Transverse colon (tissue), 4 donors: ENCODE data around the gene MAN1B1. TPM values are rescaled to one million over a fixed set of nuclear protein-coding genes. Genes with fewer than 3 reads are reported as not detected.

Experiments used
- DNase-seq: peaks from one replicate; pipeline ENCODE4 v3.0.0-alpha.2; 2019
- H3K27ac ChIP-seq, 4 donors: fragments of 200-600 bp; sonication (generic); 2 replicates each; pipeline ENCODE4 v1.5.1; 2016 to 2018; ENCODE audit warnings: inconsistent platforms in 4 of 4
- H3K27me3 ChIP-seq: fragments of 200-600 bp; sonication (generic); 2 replicates; pipeline ENCODE4 v1.5.1; 2017; ENCODE audit warnings: inconsistent platforms
- H3K36me3 ChIP-seq, 4 donors: fragments of 200-600 bp; sonication (generic); 2 replicates each; pipeline ENCODE4 v1.5.1; 2017 to 2019; ENCODE audit warnings: inconsistent platforms in 4 of 4
- H3K4me1 ChIP-seq, 4 donors: fragments of 200-600 bp; sonication (generic); 2 replicates each; pipeline ENCODE4 v1.5.1; 2017 to 2020; ENCODE audit warnings: inconsistent platforms in 4 of 4
- H3K4me3 ChIP-seq, 4 donors: fragments of 200-600 bp; sonication (generic); 1 replicate in 1 of 4; 2 replicates in 3 of 4; pipeline versions ENCODE4 v1.5.1 to v1.6.1; 2017 to 2019; ENCODE audit warnings: inconsistent platforms in 4 of 4
- H3K9me3 ChIP-seq, 2 donors: fragments of 200-600 bp; sonication (generic); 2 replicates each; pipeline ENCODE4 v1.5.1; 2017 to 2019; ENCODE audit warnings: inconsistent platforms in 2 of 2
- CTCF ChIP-seq, 5 experiments: fragments of 200-600 bp in 3 of 5; fragments of 450-650 bp in 2 of 5; sonication (generic) in 3 of 5; IDR thresholded peaks; 1 replicate in 2 of 5; 2 replicates in 3 of 5; pipeline ENCODE4 v1.5.1; 2016 to 2017; ENCODE audit warnings: antibody characterized with exemption in 5 of 5, inconsistent platforms in 3 of 5, mild to moderate bottlenecking in 2 of 5, moderate library complexity in 1 of 5
- EP300 ChIP-seq: sonication (generic); formaldehyde crosslinking; IDR thresholded peaks from one replicate; pipeline ENCODE4 v1.6.1; 2017; ENCODE audit warnings: antibody characterized with exemption, low read depth
- POLR2A ChIP-seq: fragments of 450-650 bp; IDR thresholded peaks from one replicate; pipeline ENCODE4 v1.6.1; 2016; ENCODE audit warnings: antibody characterized with exemption, mild to moderate bottlenecking, moderate library complexity
- POLR2AphosphoS5 ChIP-seq, 3 donors: sonication (generic); formaldehyde crosslinking; IDR thresholded peaks; one replicate each; pipeline ENCODE4 v1.6.1; 2016; ENCODE audit warnings: antibody characterized with exemption in 3 of 3
- WGBS, 2 donors: methylation state at CpG; one replicate each; pipeline ENCODE4 v1.1.5; 2018; ENCODE audit warnings: low coverage in 1 of 2; 5-methylcytosine and 5-hydroxymethylcytosine counted together
- in situ Hi-C, 4 donors: fragments of 200-750 bp; cut with MboI; loops; one replicate each; pipeline versions ENCODE4 v1.15.0 to v1.15.1; 2017; ENCODE audit warnings: low sequenced_read_pairs in 3 of 4, low pct_ligation_motif_present in 1 of 4, low pct_unique_long_range_greater_than_20kb in 1 of 4
- intact Hi-C: fragments of 100-400 bp; cut with DNase I; formaldehyde crosslinking; loops from one replicate; pipeline ENCODE4 v1.15.1; 2023; ENCODE audit warnings: low total_unique reads
- small RNA-seq, 4 donors: library from RNA; depleted of rRNA; stranded (forward); fragments of <200 nt; gene quantifications; one replicate each; pipeline ENCODE3, GENCODE V24; 2016
- total RNA-seq, 4 donors: library from RNA; depleted of rRNA; stranded (reverse); fragments of >200 nt; gene quantifications; one replicate each; pipeline ENCODE4 v1.1.0, GENCODE V29; 2016

The MAN1B1 gene
- total RNA-seq, 4 donors from 2014 or later: 56.5 to 106 (median 70.0) TPM

GRCh38 chr9:137156567-137157375 is 70.0 kb downstream of the MAN1B1 start:
- peaks cover 68% of the 10 kb centered on the region for H3K27me3 ChIP-seq
- H3K36me3 ChIP-seq: no peaks in the 10 kb centered on the region
- H3K4me3 ChIP-seq: no peak overlapping the region
- H3K4me1 ChIP-seq: peaks cover 0 to 12% (median 8%) of the 10 kb centered on the region in 4 donors
- no peak overlapping the region for H3K27ac ChIP-seq
- TF ChIP-seq POLR2A: no peak
- no peak for TF ChIP-seq CTCF (IDR thresholded peaks at IDR 0.05)
- no peak for TF ChIP-seq EP300
- intact Hi-C loops (no loop called here), in situ Hi-C loops (no loop called here)
- no peaks in the 10 kb centered on the region for H3K9me3 ChIP-seq
- 20% methylated on average over 55 of the region's 65 CpGs; no CpG with 5 or more reads in 1 of the 2 donors for WGBS, 2 donors
- DNase-seq: peak; percentile 32

- TF ChIP-seq EP300 (no peak), POLR2A (no peak), CTCF (IDR thresholded peaks at IDR 0.05) (no peak), POLR2AphosphoS5 (IDR thresholded peaks at IDR 0.05) (no peak)
- Histone ChIP-seq H3K4me3 (no peak overlapping the region), H3K9me3 (no peaks in the 10 kb centered on the region), H3K27me3 (peaks cover 78% of the 10 kb centered on the region), H3K27ac (no peak overlapping the region), H3K36me3 (no peaks in the 10 kb centered on the region), H3K4me1 (peaks cover 4 to 22% (median 19%) of the 10 kb centered on the region in 4 donors)
- WGBS, 2 donors: 18 to 46% methylated on average over 2 to 19 of the region's 19 CpGs
- no peak for DNase-seq
- intact Hi-C loops: no loop called here
- in situ Hi-C loops: no loop called here
These were observed 71.0 kb downstream of the MAN1B1 start for GRCh38 chr9:137157618-137158415.

- Histone ChIP-seq H3K4me3 (no peak overlapping the region), H3K27me3 (peaks cover 86% of the 10 kb centered on the region), H3K27ac (no peak overlapping the region), H3K9me3 (no peaks in the 10 kb centered on the region), H3K4me1 (peaks cover 9 to 29% (median 27%) of the 10 kb centered on the region in 4 donors), H3K36me3 (no peaks in the 10 kb centered on the region)
- no peak for TF ChIP-seq POLR2A
- intact Hi-C loops: no loop called here
- in situ Hi-C loops: no loop called here
- DNase-seq: peak; percentile 41
- 20% methylated on average over 4 of the region's 4 CpGs; no CpG with 5 or more reads in 1 of the 2 donors for WGBS, 2 donors
These were observed 71.8 kb downstream of the MAN1B1 start for GRCh38 chr9:137158625-137159024.

Small RNA genes within 50 kb of the gene (small RNA-seq; reads per million reads assigned to genes)
- gene RF00153: 0 to 0.36 (median 0) reads per million in 4 donors

Other genes starting within 250 kb of the MAN1B1 start
- gene AJM1, start 244.5 kb upstream of the MAN1B1 start, total RNA-seq: 10 to 100 TPM in 3 of 4 donors, 1 to 10 TPM in 1; 9.8 to 26.5 (median 17.0) TPM
- gene PHPT1, start 237.6 kb upstream of the MAN1B1 start, total RNA-seq: 100 to 1,000 TPM in 2 of 4 donors, 10 to 100 TPM in 2; 69.7 to 134 (median 107) TPM
- 10 to 100 TPM; 11.4 to 52.5 (median 23.2) TPM for gene MAMDC4, start 234.6 kb upstream of the MAN1B1 start, total RNA-seq
- 100 to 1,000 TPM; 353 to 618 (median 555) TPM for gene EDF1, start 220.7 kb upstream of the MAN1B1 start, total RNA-seq
- gene TRAF2, start 200.5 kb upstream of the MAN1B1 start, total RNA-seq: 10 to 100 TPM; 12.5 to 60.6 (median 13.8) TPM
- gene FBXW5, start 142.2 kb upstream of the MAN1B1 start, total RNA-seq: 100 to 1,000 TPM; 294 to 820 (median 446) TPM
- gene C8G, start 141.7 kb upstream of the MAN1B1 start, total RNA-seq: 1 to 10 TPM in 3 of 4 donors, not detected in 1; 4.3 to 7.9 (median 6.4) TPM
- gene LCN12, start 134.7 kb upstream of the MAN1B1 start, total RNA-seq: 10 to 100 TPM in 1 of 4 donors, 1 to 10 TPM in 3; 1.2 to 52.7 (median 5.5) TPM
- gene PTGDS, start 109.5 kb upstream of the MAN1B1 start, total RNA-seq: 10 to 100 TPM in 3 of 4 donors, 1 to 10 TPM in 1; 6.8 to 59.1 (median 17.8) TPM
- under 1 TPM in 2 of 4 donors, not detected in 2; 0.27 to 0.75 TPM for gene LCNL1, start 104.0 kb upstream of the MAN1B1 start, total RNA-seq
- 10 to 100 TPM; 49.3 to 85.2 (median 66.0) TPM for gene PAXX, start 94.6 kb upstream of the MAN1B1 start, total RNA-seq
- gene CLIC3, start 90.4 kb upstream of the MAN1B1 start, total RNA-seq: 1 to 10 TPM in 2 of 4 donors, not detected in 2; 2.5 to 3.8 TPM
- 100 to 1,000 TPM in 2 of 4 donors, 10 to 100 TPM in 2; 51.1 to 204 (median 96.5) TPM for gene ABCA2, start 58.7 kb upstream of the MAN1B1 start, total RNA-seq
- not detected for gene FUT7, start 54.9 kb upstream of the MAN1B1 start, total RNA-seq
- gene NPDC1, start 40.8 kb upstream of the MAN1B1 start, total RNA-seq: 100 to 1,000 TPM in 2 of 4 donors, 10 to 100 TPM in 2; 58.0 to 972 (median 274) TPM
- gene ENTPD2, start 32.9 kb upstream of the MAN1B1 start, total RNA-seq: 10 to 100 TPM in 3 of 4 donors, 1 to 10 TPM in 1; 3.6 to 17.1 (median 14.1) TPM
- 10 to 100 TPM in 1 of 4 donors, 1 to 10 TPM in 2, under 1 TPM in 1; 0.37 to 37.2 (median 3.3) TPM for gene SAPCD2, start 16.4 kb upstream of the MAN1B1 start, total RNA-seq
- 10 to 100 TPM in 2 of 4 donors, 1 to 10 TPM in 2; 6.4 to 28.8 (median 11.7) TPM for gene UAP1L1, start 9.5 kb upstream of the MAN1B1 start, total RNA-seq
- gene DPP7, start 27.7 kb downstream of the MAN1B1 start, total RNA-seq: 100 to 1,000 TPM in 2 of 4 donors, 10 to 100 TPM in 2; 54.2 to 141 (median 103) TPM
- gene GRIN1, start 52.2 kb downstream of the MAN1B1 start, total RNA-seq: under 1 TPM in 1 of 4 donors, not detected in 3; 0.14 TPM
- gene LRRC26, start 83.1 kb downstream of the MAN1B1 start, total RNA-seq: 100 to 1,000 TPM in 1 of 4 donors, 10 to 100 TPM in 3; 31.8 to 437 (median 64.8) TPM
- gene TMEM210, start 85.1 kb downstream of the MAN1B1 start, total RNA-seq: not detected
- 100 to 1,000 TPM in 2 of 4 donors, 10 to 100 TPM in 2; 37.0 to 176 (median 70.3) TPM for gene ANAPC2, start 101.6 kb downstream of the MAN1B1 start, total RNA-seq
- 100 to 1,000 TPM in 2 of 4 donors, 10 to 100 TPM in 2; 93.5 to 104 (median 99.8) TPM for gene SSNA1, start 101.7 kb downstream of the MAN1B1 start, total RNA-seq
- gene TPRN, start 113.8 kb downstream of the MAN1B1 start, total RNA-seq: 100 to 1,000 TPM in 2 of 4 donors, 10 to 100 TPM in 2; 76.2 to 228 (median 117) TPM
- gene TMEM203, start 118.7 kb downstream of the MAN1B1 start, total RNA-seq: 10 to 100 TPM; 18.9 to 42.1 (median 28.7) TPM
- gene NDOR1, start 118.7 kb downstream of the MAN1B1 start, total RNA-seq: 10 to 100 TPM; 14.3 to 47.5 (median 22.0) TPM
- 10 to 100 TPM in 1 of 4 donors, 1 to 10 TPM in 2, not detected in 1; 2.3 to 26.5 (median 7.5) TPM for gene RNF208, start 135.3 kb downstream of the MAN1B1 start, total RNA-seq
- not detected for gene CYSRT1, start 138.2 kb downstream of the MAN1B1 start, total RNA-seq
- gene RNF224, start 140.5 kb downstream of the MAN1B1 start, total RNA-seq: not detected
- not detected for gene SLC34A3, start 143.9 kb downstream of the MAN1B1 start, total RNA-seq
- gene TUBB4B, start 154.3 kb downstream of the MAN1B1 start, total RNA-seq: 100 to 1,000 TPM; 223 to 390 (median 348) TPM
- not detected for gene STPG3, start 164.3 kb downstream of the MAN1B1 start, total RNA-seq
- 10 to 100 TPM; 28.1 to 90.5 (median 53.9) TPM for gene NELFB, start 168.3 kb downstream of the MAN1B1 start, total RNA-seq
- gene TOR4A, start 190.7 kb downstream of the MAN1B1 start, total RNA-seq: 100 to 1,000 TPM in 1 of 4 donors, 10 to 100 TPM in 3; 49.2 to 121 (median 71.7) TPM
- gene NRARP, start 215.3 kb downstream of the MAN1B1 start, total RNA-seq: 100 to 1,000 TPM in 3 of 4 donors, 10 to 100 TPM in 1; 92.0 to 343 (median 134) TPM